ENCODE results near the gene MC5R.

Gene MC5R

DNA sequence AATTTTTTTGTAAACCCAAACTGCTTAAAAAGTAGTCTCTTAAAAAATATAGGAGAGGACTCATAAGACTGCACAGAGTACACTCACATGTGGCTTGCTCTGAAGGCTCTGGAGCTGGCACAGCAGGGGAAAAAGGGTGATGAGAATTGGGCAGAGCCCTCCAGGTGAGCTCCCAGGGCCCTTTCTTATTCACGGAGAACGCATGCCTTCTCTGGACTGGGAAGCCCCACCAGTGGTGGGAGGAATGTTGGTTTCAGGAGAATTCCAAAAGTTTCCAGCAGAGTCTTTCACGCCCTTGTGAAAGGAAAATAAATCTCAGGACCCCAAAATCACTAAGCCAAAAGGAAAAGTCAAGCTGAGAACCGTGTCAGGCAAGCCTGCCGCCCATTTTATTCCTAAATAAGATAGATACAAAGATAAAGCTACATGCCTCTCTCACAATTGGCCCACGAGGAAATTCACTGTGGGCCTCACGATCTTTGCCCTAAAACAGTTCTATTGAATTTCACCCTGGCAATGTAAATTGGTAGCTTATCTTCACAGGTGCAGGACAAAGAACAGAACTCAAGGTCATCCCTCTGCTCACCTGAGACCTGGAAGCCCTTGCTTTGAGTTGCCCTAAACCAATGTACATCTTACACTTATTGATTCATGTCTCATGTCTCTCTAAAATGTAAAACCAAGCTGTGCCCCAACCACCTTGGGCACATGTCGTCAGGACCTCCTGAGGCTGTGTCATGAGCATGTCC, 15.5 kb upstream of the MC5R start:
- Histone ChIP-seq H3K79me2 (ENCODE audit: low read length) (no peaks in the 10 kb centered on the region), H3K9me2 (replicated peaks; ENCODE audit: insufficient read depth, low read length) (no peaks in the 10 kb centered on the region), H3K36me3 (replicated peaks; ENCODE audit: insufficient read depth, low read length) (no peaks in the 10 kb centered on the region)

DNA sequence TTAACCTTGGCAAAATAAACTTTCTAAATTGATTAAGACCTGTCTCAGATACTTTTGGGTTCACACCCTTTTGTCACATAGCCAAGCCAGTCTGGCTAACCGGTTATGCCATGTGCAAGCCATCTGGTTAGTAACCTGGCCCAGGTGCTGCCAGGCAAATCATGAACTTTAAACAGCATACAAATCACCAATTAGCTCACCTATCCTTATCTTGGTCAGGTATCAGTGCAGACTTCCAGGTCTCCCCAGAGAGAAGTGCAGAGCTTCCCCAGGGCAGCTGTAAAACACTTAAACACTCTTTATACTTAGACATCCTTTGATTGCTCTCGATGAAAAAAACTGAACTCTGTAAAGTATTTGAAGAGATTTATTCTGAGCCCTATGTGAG, 14.9 kb upstream of the MC5R start:
- no peaks in the 10 kb centered on the region for H3K27me3 ChIP-seq (replicated peaks; ENCODE audit: insufficient read depth, low read length)
- H3K4me3 ChIP-seq (ENCODE audit: low read length) = no peak overlapping the region
- no peak overlapping the region for H3K27ac ChIP-seq (ENCODE audit: low read length)
- H3F3A ChIP-seq (ENCODE audit: insufficient read depth, low read length) = no peaks in the 10 kb centered on the region
- DNase-seq = no peak
- TF ChIP-seq CTCF (IDR thresholded peaks at IDR 0.05; ENCODE audit: low read length) (no peak), EZH2 (optimal IDR thresholded peaks at IDR 0.05; ENCODE audit: low read depth, low read length) (no peak), EZH2phosphoT487 (IDR thresholded peaks at IDR 0.05; ENCODE audit: low read length) (no peak)
- no peak overlapping the region for H3K4me2 ChIP-seq (ENCODE audit: low read depth, low read length)
- H3K4me1 ChIP-seq (ENCODE audit: low read length) = 0 out of 2 replicates have a peak, but pooled peaks cover 7% of the 10 kb centered on the region
- no peak overlapping the region for H3K9ac ChIP-seq (ENCODE audit: low read length)
- no peaks in the 10 kb centered on the region for H3K9me3 ChIP-seq (replicated peaks; ENCODE audit: insufficient read depth, low read length)
- no peaks in the 10 kb centered on the region for H3K9me2 ChIP-seq (replicated peaks; ENCODE audit: insufficient read depth, low read length)
- no peak overlapping the region for H2AFZ ChIP-seq (ENCODE audit: low read length)
- no peaks in the 10 kb centered on the region for H4K20me1 ChIP-seq (ENCODE audit: insufficient read depth, low read length)
- H3K79me2 ChIP-seq (ENCODE audit: low read length) = no peaks in the 10 kb centered on the region
- no peaks in the 10 kb centered on the region for H3K36me3 ChIP-seq (replicated peaks; ENCODE audit: insufficient read depth, low read length)

More for the DNA sequence above, 15.5 kb upstream of the MC5R start:
- Histone ChIP-seq H3K27me3 (replicated peaks; ENCODE audit: insufficient read depth, low read length) (no peaks in the 10 kb centered on the region), H3K9ac (ENCODE audit: low read length) (no peak overlapping the region), H3K4me2 (ENCODE audit: low read depth, low read length) (no peak overlapping the region), H3K4me1 (ENCODE audit: low read length) (0 out of 2 replicates have a peak, but pooled peaks cover 7% of the 10 kb centered on the region), H4K20me1 (ENCODE audit: insufficient read depth, low read length) (no peaks in the 10 kb centered on the region), H3K27ac (ENCODE audit: low read length) (no peak overlapping the region), H2AFZ (ENCODE audit: low read length) (no peak overlapping the region), H3F3A (ENCODE audit: insufficient read depth, low read length) (no peaks in the 10 kb centered on the region), H3K9me3 (replicated peaks; ENCODE audit: insufficient read depth, low read length) (no peaks in the 10 kb centered on the region), H3K4me3 (ENCODE audit: low read length) (no peak overlapping the region)
- no peak for DNase-seq
- TF ChIP-seq EZH2 (optimal IDR thresholded peaks at IDR 0.05; ENCODE audit: low read depth, low read length) = no peak
- TF ChIP-seq CTCF (IDR thresholded peaks at IDR 0.05; ENCODE audit: low read length) = no peak
- TF ChIP-seq EZH2phosphoT487 (IDR thresholded peaks at IDR 0.05; ENCODE audit: low read length) = no peak

GRCh38 chr18:13809531-13810255, 14.3 kb upstream of the MC5R start:
- Histone ChIP-seq H4K20me1 (ENCODE audit: insufficient read depth, low read length) (no peaks in the 10 kb centered on the region), H3F3A (ENCODE audit: insufficient read depth, low read length) (no peaks in the 10 kb centered on the region), H3K9me3 (replicated peaks; ENCODE audit: insufficient read depth, low read length) (no peaks in the 10 kb centered on the region), H2AFZ (ENCODE audit: low read length) (no peak overlapping the region), H3K4me1 (ENCODE audit: low read length) (0 out of 2 replicates have a peak, but pooled peaks cover under 1% of the 10 kb centered on the region), H3K79me2 (ENCODE audit: low read length) (no peaks in the 10 kb centered on the region), H3K4me2 (ENCODE audit: low read depth, low read length) (no peak overlapping the region), H3K9me2 (replicated peaks; ENCODE audit: insufficient read depth, low read length) (no peaks in the 10 kb centered on the region), H3K27me3 (replicated peaks; ENCODE audit: insufficient read depth, low read length) (no peaks in the 10 kb centered on the region), H3K36me3 (replicated peaks; ENCODE audit: insufficient read depth, low read length) (no peaks in the 10 kb centered on the region), H3K9ac (ENCODE audit: low read length) (no peak overlapping the region), H3K27ac (ENCODE audit: low read length) (no peak overlapping the region), H3K4me3 (ENCODE audit: low read length) (no peak overlapping the region)
- DNase-seq = no peak
- TF ChIP-seq CTCF (IDR thresholded peaks at IDR 0.05; ENCODE audit: low read length) (no peak), EZH2 (optimal IDR thresholded peaks at IDR 0.05; ENCODE audit: low read depth, low read length) (no peak), EZH2phosphoT487 (IDR thresholded peaks at IDR 0.05; ENCODE audit: low read length) (no peak)
